ENCODE measurements around the gene COPS9.

COPS9 gene

DNA sequence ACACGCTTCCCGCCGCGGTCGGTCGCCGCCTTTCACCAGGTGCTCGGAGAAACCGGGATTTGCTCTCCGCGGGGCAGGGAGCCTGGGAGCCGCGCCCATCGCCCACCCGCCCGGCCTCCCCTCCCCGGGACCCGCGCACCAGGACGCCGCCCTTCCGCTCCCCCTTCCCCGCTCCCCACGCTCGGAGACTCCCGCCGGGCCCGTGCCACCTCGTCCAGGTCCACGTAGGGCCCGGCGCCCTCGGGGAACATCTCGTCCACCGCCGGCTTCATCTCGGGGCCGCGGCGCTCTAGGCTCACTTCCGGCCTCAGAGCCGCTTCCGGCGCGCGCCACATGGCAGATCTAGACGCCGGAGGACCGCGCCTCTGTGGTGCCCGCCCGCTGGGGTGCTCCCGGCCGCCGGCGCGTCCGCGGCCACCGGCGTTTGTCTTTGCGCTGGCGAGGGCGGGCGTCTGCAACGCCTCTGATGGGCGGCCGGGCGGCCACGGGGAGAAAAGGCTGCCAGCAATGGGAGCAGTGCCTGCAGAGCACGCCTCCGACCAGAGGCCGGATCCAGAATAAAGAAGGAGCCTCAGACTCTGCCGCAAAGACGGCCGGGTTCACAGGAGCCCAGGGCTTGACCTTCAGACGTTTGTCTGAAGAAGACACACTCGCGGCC, at the start of gene COPS9:
Gene COPS9, minus strand, starts transcription at position 293 of the 658 bp plus-strand sequence. Its CDS starts 21 bp downstream, at position 272.
- peak within 1 kb of the TSS; percentile 87 for H3K4me3 ChIP-seq (ENCODE audit: low read length)
- no peaks in the 10 kb centered on the region for H3K27me3 ChIP-seq (ENCODE audit: control insufficient read depth, insufficient read depth, low read length)
- peaks cover 6% of the 10 kb centered on the region for H3K4me1 ChIP-seq (ENCODE audit: control insufficient read depth, insufficient read depth, low read length)
- peak within 1 kb of the TSS; percentile 47 for H3K27ac ChIP-seq (ENCODE audit: low read depth, low read length)
- H3K9ac ChIP-seq (ENCODE audit: low read length): peak within 1 kb of the TSS; percentile 69
- peaks cover 6% of the 10 kb centered on the region for H3K36me3 ChIP-seq (ENCODE audit: control insufficient read depth, insufficient read depth, low read length)

DNA sequence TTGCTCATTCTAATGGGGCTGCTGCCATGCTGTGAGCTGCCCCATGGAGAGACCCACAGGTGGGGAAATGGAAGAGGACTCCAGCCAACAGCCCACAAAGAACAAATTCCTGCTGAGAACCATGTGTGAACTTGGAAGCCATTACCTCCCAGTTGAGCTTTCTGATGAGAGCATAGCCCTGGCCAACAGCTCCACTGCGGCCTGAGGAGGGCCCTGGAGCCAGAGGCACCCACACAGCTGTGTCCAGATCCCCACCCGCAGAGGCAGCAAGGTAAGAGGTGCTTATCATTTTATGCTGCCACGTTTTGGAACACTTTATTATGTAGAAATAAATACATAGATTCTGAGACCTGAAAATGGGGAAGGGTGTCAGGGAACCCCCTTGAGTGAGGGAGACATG, 48.6 kb upstream of the COPS9 start:
- H3K27me3 ChIP-seq (ENCODE audit: control insufficient read depth, insufficient read depth, low read length): no peaks in the 10 kb centered on the region
- H3K9ac ChIP-seq (ENCODE audit: low read length): no peak overlapping the region
- no peak overlapping the region for H3K27ac ChIP-seq (ENCODE audit: low read depth, low read length)
- H3K4me3 ChIP-seq (ENCODE audit: low read length): no peak overlapping the region
- no peaks in the 10 kb centered on the region for H3K36me3 ChIP-seq (ENCODE audit: control insufficient read depth, insufficient read depth, low read length)
- no peaks in the 10 kb centered on the region for H3K4me1 ChIP-seq (ENCODE audit: control insufficient read depth, insufficient read depth, low read length)

DNA sequence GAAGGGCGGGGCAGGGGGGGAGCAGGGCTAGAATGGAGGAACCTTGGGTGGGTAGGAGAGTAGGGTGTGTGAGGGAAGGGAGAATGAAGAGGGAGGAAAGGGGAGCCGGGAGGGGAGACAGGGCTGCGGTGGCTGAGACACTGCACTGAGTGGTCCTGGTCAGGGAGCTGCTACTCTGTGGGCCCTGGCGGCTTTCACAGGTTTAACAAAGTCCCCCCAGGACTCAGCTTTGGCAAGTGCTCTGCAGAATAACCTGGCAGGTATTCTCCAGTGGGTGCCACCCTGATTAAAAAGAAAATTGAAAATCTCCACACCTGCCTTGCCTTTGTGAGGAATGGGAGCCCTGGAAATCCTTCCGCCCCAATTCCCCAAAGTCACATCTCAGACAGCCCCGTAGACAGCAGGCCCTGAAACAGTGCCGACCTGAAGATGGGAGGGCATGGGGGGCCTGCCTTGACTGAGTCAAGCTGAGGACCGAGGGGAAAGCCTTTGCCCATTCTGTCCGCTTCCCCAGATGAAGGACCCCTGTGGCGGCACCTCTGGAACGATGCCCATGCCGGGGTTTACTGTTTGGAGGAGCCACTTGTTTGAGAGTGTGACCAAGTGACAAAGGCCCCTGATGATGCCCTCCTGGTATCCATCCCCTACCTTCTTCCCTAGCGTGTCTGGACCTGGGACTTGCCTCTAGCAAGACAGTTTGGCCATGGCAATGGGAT, 47.9 kb upstream of the COPS9 start:
- H3K27ac ChIP-seq (ENCODE audit: low read depth, low read length): no peak overlapping the region
- H3K9ac ChIP-seq (ENCODE audit: low read length): no peak overlapping the region
- H3K36me3 ChIP-seq (ENCODE audit: control insufficient read depth, insufficient read depth, low read length): no peaks in the 10 kb centered on the region

DNA sequence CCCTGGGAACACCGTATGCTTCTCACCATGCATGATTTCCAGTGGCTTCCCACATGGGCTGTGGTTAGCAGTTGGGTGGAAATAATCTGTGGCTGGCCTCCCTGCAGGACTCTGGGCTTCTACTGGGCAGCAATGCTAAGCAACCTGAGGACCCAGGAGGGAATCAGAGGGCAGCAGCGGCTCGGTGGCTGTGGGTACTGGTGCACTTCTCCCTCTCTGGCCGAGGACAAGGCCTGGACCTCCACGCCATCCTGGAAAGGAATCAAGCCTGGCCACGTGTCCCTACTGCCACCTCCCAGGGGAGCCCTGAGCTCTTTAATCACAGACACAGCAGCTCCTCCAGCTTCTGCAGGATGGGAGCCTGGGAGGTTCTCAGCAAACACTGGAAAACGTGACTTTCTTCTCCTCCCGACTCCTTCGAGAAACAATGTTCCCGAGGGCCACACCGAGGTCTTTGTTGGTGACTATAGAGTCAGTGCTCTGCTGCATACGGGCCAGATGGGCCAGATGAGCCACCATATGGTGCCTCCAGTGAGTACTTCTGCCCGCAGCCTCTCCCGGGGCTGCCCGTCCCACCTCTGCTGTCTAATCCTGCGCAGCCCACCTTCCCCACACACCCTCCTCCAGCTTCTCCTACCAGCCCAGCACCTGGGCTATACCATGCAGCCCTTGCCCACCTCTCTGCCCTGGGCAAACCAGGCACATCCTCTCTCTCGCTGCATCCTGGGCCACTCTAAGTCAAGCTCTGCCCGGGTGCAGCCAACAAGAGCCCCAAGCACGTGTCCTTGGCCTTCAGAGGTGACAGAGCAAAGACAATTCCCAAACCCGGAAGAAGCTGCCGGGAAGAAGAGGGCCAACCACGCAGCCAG, 47.1 kb upstream of the COPS9 start:
- no peaks in the 10 kb centered on the region for H3K36me3 ChIP-seq (ENCODE audit: control insufficient read depth, insufficient read depth, low read length)
- no peak overlapping the region for H3K9ac ChIP-seq (ENCODE audit: low read length)
- H3K27ac ChIP-seq (ENCODE audit: low read depth, low read length): no peak overlapping the region
- H3K27me3 ChIP-seq (ENCODE audit: control insufficient read depth, insufficient read depth, low read length): no peaks in the 10 kb centered on the region
- H3K4me3 ChIP-seq (ENCODE audit: low read length): no peak overlapping the region
- no peaks in the 10 kb centered on the region for H3K4me1 ChIP-seq (ENCODE audit: control insufficient read depth, insufficient read depth, low read length)

More for the DNA sequence above, 47.9 kb upstream of the COPS9 start:
- Histone ChIP-seq H3K27me3 (ENCODE audit: control insufficient read depth, insufficient read depth, low read length) (no peaks in the 10 kb centered on the region), H3K4me3 (ENCODE audit: low read length) (no peak overlapping the region), H3K4me1 (ENCODE audit: control insufficient read depth, insufficient read depth, low read length) (no peaks in the 10 kb centered on the region)

DNA sequence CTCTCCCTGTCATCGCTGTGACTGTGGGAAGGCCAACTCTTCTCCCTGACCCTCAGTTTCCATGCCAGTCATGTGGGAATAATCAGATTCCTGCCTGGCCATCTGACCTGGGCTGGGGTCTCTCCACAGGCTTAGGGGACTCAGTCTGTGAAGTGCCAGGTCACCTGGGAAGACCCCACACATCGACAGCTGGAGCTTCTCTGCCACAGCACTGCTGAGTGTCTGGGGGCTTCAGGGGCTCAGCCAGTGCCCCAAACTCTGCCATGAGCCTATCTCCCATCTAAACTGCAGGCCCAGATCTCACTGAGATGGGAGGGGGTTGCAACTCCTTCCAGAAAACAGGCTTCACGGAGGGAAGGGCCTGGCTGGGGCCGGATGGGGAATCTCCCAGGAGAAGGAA, 46.4 kb upstream of the COPS9 start:
- Histone ChIP-seq H3K36me3 (ENCODE audit: control insufficient read depth, insufficient read depth, low read length) (no peaks in the 10 kb centered on the region), H3K4me3 (ENCODE audit: low read length) (no peak overlapping the region), H3K9ac (ENCODE audit: low read length) (no peak overlapping the region), H3K27me3 (ENCODE audit: control insufficient read depth, insufficient read depth, low read length) (no peaks in the 10 kb centered on the region), H3K4me1 (ENCODE audit: control insufficient read depth, insufficient read depth, low read length) (no peaks in the 10 kb centered on the region), H3K27ac (ENCODE audit: low read depth, low read length) (no peak overlapping the region)

DNA sequence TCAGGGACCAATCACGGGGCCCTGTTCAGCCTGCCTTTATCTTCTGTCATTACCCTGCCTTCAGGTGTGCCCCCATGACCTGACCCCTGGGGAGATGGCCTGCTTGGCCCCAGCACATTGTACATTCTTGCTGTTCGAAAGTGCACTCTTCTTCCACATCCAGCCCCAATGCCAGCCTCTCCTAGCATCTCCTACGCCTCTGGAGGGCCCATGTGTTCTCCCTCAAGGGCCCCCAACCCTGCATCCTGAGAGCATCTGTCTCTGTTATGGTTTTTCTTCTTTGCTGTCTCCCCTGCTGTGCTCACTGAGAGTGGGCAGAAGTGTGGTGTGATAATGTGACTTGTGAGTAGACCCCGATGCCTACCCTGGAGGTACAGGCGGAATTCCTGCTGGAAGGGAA, 45.9 kb upstream of the COPS9 start:
- Histone ChIP-seq H3K27me3 (ENCODE audit: control insufficient read depth, insufficient read depth, low read length) (no peaks in the 10 kb centered on the region), H3K4me3 (ENCODE audit: low read length) (no peak overlapping the region), H3K36me3 (ENCODE audit: control insufficient read depth, insufficient read depth, low read length) (no peaks in the 10 kb centered on the region), H3K27ac (ENCODE audit: low read depth, low read length) (no peak overlapping the region), H3K4me1 (ENCODE audit: control insufficient read depth, insufficient read depth, low read length) (no peaks in the 10 kb centered on the region), H3K9ac (ENCODE audit: low read length) (no peak overlapping the region)

DNA sequence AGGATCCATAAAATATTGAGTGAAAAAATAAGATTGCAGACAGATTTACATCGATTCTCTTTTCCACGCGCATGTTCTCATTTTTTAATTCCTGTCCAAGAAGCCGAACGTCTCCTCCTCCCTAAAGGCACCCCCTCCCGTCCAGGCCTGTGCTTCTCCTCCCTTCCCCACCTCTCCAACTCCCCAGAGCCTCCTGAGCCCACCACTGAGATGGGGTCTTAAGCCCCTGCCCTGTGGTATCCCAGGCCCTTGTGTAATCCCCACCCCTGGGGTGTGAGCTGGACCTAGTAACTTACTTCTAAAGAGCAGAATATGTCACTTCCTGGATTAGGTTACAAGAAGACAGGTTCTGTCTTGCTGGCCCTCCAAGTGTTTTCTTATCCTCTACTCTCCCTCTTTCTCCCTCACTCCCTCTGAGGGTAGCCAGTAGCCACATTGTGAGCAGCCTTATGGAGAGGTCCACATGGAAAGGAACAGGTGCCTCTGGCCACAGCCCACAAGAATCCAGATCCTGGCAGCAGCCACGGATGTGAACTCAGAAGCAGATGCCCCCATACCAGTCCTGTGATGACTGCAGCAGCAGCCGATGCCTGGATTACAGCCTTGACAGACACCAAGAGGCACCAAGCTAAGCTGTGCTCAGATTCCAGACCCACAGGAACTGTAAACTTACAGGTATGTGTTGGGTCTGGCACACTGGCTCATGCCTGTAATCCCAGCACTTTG, 44.0 kb upstream of the COPS9 start:
- H3K4me3 ChIP-seq (ENCODE audit: low read length): no peak overlapping the region
- H3K36me3 ChIP-seq (ENCODE audit: control insufficient read depth, insufficient read depth, low read length): no peaks in the 10 kb centered on the region
- H3K27ac ChIP-seq (ENCODE audit: low read depth, low read length): no peak overlapping the region
- no peaks in the 10 kb centered on the region for H3K4me1 ChIP-seq (ENCODE audit: control insufficient read depth, insufficient read depth, low read length)
- H3K9ac ChIP-seq (ENCODE audit: low read length): no peak overlapping the region
- H3K27me3 ChIP-seq (ENCODE audit: control insufficient read depth, insufficient read depth, low read length): no peaks in the 10 kb centered on the region

DNA sequence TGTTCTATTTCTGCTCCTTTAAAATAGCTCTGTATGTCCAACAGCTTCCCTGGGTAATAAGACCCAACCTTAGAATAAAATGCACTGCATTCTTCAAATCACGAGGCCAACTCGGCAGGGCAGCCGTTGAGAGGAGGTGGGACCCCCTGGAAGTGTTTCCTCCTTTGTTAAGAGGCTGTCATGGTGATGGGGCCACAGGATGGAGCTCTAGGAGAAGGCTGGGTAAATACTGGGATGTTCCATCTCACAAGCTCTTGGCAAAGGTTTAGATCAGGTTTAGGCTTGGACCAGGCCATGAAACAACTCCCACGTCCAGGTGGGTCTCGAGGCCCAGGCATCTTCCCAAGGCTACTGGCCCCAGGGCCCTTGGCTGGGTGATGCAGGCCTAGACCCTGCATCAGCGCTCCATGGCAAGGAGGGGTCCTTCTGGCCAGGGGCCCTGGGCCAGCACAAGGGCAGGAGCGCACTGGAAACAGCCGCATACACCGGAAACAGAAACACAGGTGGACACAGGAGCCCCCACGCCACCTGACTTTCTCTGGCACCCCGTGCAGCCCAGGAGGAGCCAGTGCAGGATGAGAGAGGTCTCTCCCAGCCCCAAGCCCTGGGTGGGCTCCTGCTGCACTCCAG, 43.2 kb upstream of the COPS9 start:
- H3K4me3 ChIP-seq (ENCODE audit: low read length): no peak overlapping the region
- no peaks in the 10 kb centered on the region for H3K4me1 ChIP-seq (ENCODE audit: control insufficient read depth, insufficient read depth, low read length)
- no peak overlapping the region for H3K9ac ChIP-seq (ENCODE audit: low read length)
- H3K27me3 ChIP-seq (ENCODE audit: control insufficient read depth, insufficient read depth, low read length): no peaks in the 10 kb centered on the region
- H3K36me3 ChIP-seq (ENCODE audit: control insufficient read depth, insufficient read depth, low read length): no peaks in the 10 kb centered on the region
- H3K27ac ChIP-seq (ENCODE audit: low read depth, low read length): no peak overlapping the region

DNA sequence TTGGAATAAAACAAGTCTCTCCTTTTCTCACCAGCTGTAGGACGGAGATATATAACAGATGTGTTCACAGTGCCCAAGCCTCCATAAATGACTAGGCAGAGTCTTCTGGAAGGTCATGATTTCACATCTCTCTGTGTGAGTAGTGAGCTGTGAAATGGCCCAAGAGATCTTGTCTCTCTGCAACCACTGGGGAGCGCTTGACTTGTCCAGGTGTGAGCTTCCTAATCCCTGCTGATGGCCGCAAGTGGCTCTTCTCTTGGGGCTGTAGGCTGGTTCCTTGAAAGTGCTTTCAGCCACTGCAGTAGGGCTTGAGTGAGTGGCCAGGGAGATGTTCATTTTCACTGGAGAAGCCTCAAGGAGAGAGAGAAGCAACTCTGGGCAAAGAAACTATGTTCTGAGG, 42.5 kb upstream of the COPS9 start:
- H3K4me1 ChIP-seq (ENCODE audit: control insufficient read depth, insufficient read depth, low read length): no peaks in the 10 kb centered on the region
- H3K27me3 ChIP-seq (ENCODE audit: control insufficient read depth, insufficient read depth, low read length): no peaks in the 10 kb centered on the region
- H3K36me3 ChIP-seq (ENCODE audit: control insufficient read depth, insufficient read depth, low read length): no peaks in the 10 kb centered on the region
- no peak overlapping the region for H3K9ac ChIP-seq (ENCODE audit: low read length)
- no peak overlapping the region for H3K27ac ChIP-seq (ENCODE audit: low read depth, low read length)
- H3K4me3 ChIP-seq (ENCODE audit: low read length): no peak overlapping the region

DNA sequence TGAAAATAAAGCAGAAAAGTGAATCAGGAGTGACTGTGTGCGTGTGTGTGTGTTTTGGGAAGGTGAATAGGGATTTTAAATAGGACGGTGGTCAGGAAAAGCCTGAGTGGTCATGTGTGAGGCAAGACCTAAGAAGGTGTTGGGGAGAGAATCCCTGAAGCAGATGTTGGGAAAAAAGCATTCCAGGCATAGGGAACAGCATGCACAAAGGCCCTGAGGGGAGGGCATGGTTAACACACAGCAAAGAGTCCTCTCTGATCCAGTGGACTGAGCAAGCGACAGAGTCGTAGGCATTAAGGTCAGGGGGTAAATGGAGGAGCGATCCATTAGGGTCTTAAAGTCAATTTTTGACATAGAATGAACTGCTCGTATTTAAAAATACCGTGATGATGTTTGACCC, 38.4 kb upstream of the COPS9 start:
- Histone ChIP-seq H3K4me3 (ENCODE audit: low read length) (no peak overlapping the region), H3K27me3 (ENCODE audit: control insufficient read depth, insufficient read depth, low read length) (no peaks in the 10 kb centered on the region), H3K36me3 (ENCODE audit: control insufficient read depth, insufficient read depth, low read length) (no peaks in the 10 kb centered on the region), H3K27ac (ENCODE audit: low read depth, low read length) (no peak overlapping the region), H3K4me1 (ENCODE audit: control insufficient read depth, insufficient read depth, low read length) (no peaks in the 10 kb centered on the region), H3K9ac (ENCODE audit: low read length) (no peak overlapping the region)

DNA sequence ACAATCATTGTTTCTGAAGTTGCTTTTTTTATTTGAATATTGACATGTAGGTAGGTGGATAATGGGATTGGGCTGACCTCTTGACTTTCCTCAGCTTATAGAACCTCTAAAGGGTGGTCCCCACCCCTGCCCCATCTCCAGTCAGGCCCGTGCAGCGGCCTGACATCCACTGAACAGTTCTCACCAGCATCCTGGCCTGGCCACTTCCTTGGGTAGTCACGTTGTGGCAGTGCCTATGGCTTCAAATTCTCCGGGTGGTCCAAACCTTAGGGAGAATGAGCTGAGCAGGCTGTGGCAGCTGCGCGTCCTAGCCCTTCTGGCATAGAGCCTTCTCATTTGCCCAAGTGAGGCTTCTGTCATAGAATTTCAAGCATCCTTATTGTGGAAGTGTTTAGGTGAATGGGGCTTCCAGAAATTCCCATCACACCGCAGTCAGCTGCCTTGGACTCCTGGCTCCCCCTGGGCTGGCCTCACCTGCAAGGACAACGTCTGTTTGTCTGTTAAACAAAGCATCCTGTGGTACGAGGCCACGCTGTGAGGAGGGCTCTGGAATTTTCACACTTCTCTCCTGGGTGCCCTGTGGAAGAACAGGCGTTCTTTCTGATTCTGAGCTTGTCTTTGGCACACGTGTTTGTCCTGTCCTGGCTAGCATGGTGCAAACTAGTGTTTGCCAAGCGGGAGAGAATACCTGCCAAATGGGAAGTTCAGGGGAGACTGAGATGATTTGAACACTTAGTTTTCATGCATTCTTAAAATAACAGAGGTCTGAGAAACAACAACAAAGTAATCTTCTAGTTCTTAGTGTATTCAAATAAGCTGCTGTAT, 36.2 kb upstream of the COPS9 start:
- H3K9ac ChIP-seq (ENCODE audit: low read length): no peak overlapping the region
- no peaks in the 10 kb centered on the region for H3K27me3 ChIP-seq (ENCODE audit: control insufficient read depth, insufficient read depth, low read length)
- no peak overlapping the region for H3K4me3 ChIP-seq (ENCODE audit: low read length)
- no peaks in the 10 kb centered on the region for H3K4me1 ChIP-seq (ENCODE audit: control insufficient read depth, insufficient read depth, low read length)
- no peaks in the 10 kb centered on the region for H3K36me3 ChIP-seq (ENCODE audit: control insufficient read depth, insufficient read depth, low read length)
- no peak overlapping the region for H3K27ac ChIP-seq (ENCODE audit: low read depth, low read length)

All from rectal smooth muscle tissue (tissue), 1 donor.